H9 (cell line): ENCODE results near the gene C16orf86. TPM values are rescaled to one million over a fixed set of nuclear protein-coding genes. Genes with fewer than 3 reads are reported as not detected.

Experiments
- DNase-seq: peaks from one replicate; pipeline ENCODE4 v3.0.0-alpha.2; 2017
- H2AFZ ChIP-seq: one replicate; pipeline ENCODE4 v1.6.1; 2013; ENCODE audit warnings: mild to moderate bottlenecking, low read length, control low read depth, moderate library complexity
- H2AK5ac ChIP-seq: 2 replicates; pipeline ENCODE4 v1.6.1; 2013; ENCODE audit warnings: low read length, control low read depth, mixed read lengths; ENCODE audit not compliant: insufficient read length
- H2BK120ac ChIP-seq: one replicate; pipeline ENCODE4 v1.6.1; 2013; ENCODE audit warnings: low read depth, mild to moderate bottlenecking, low read length, control low read depth, inconsistent platforms; ENCODE audit not compliant: poor library complexity, severe bottlenecking
- H2BK12ac ChIP-seq: 2 replicates; pipeline ENCODE4 v1.6.1; 2013; ENCODE audit warnings: low read length, control low read depth, mixed read lengths, low read depth; ENCODE audit not compliant: insufficient read length
- H2BK15ac ChIP-seq: 2 replicates; pipeline ENCODE4 v1.6.1; 2013; ENCODE audit warnings: low read depth, low read length, control low read depth
- H2BK20ac ChIP-seq: one replicate; pipeline ENCODE4 v1.6.1; 2013; ENCODE audit warnings: low read depth, mild to moderate bottlenecking, low read length, control low read depth, inconsistent platforms; ENCODE audit not compliant: poor library complexity, severe bottlenecking
- H2BK5ac ChIP-seq: 2 replicates; pipeline ENCODE4 v1.6.1; 2013; ENCODE audit warnings: low read length, control low read depth, mixed read lengths; ENCODE audit not compliant: insufficient read length
- H3K14ac ChIP-seq: 2 replicates; pipeline ENCODE4 v1.6.1; 2013; ENCODE audit warnings: low read length, control low read depth; ENCODE audit not compliant: insufficient read depth
- H3K18ac ChIP-seq: 2 replicates; pipeline ENCODE4 v1.6.1; 2013; ENCODE audit warnings: low read depth, mild to moderate bottlenecking, mixed read lengths, low read length, control low read depth; ENCODE audit not compliant: insufficient read length
- H3K23ac ChIP-seq: 2 replicates; pipeline ENCODE4 v1.6.1; 2013; ENCODE audit warnings: low read length, control low read depth, mixed read lengths, low read depth; ENCODE audit not compliant: insufficient read length
- H3K23me2 ChIP-seq: 2 replicates; pipeline ENCODE4 v1.6.1; 2013; ENCODE audit warnings: low read depth, mild to moderate bottlenecking, mixed read lengths, low read length, control low read depth; ENCODE audit not compliant: insufficient read length, poor library complexity, severe bottlenecking
- H3K27ac ChIP-seq: 2 replicates; pipeline ENCODE4 v1.5.1; 2013; ENCODE audit warnings: low read length, control low read depth, mixed read lengths, low read depth; ENCODE audit not compliant: insufficient read length
- H3K27me3 ChIP-seq: 2 replicates; pipeline ENCODE4 v1.6.1; 2013; ENCODE audit warnings: low read length, control low read depth, inconsistent platforms; ENCODE audit not compliant: insufficient read depth
- H3K4ac ChIP-seq: 2 replicates; pipeline ENCODE4 v1.6.1; 2013; ENCODE audit warnings: low read depth, mild to moderate bottlenecking, control low read depth, inconsistent platforms, low read length, moderate library complexity
- H3K4me1 ChIP-seq: 2 replicates; pipeline ENCODE4 v1.6.1; 2013; ENCODE audit warnings: low read length, control low read depth, inconsistent platforms; ENCODE audit not compliant: insufficient read depth
- H3K4me2 ChIP-seq: 2 replicates; pipeline ENCODE4 v1.6.1; 2013; ENCODE audit warnings: low read length, control low read depth, mixed read lengths; ENCODE audit not compliant: insufficient read length, insufficient read depth
- H3K56ac ChIP-seq: 2 replicates; pipeline ENCODE4 v1.6.1; 2013; ENCODE audit warnings: low read depth, mild to moderate bottlenecking, mixed read lengths, low read length, control low read depth; ENCODE audit not compliant: insufficient read length
- H3K79me1 ChIP-seq: 2 replicates; pipeline ENCODE4 v1.6.1; 2013; ENCODE audit warnings: low read depth, mild to moderate bottlenecking, moderate library complexity, low read length, control low read depth, inconsistent platforms; ENCODE audit not compliant: insufficient read depth, poor library complexity, severe bottlenecking
- H3K79me2 ChIP-seq: 2 replicates; pipeline ENCODE4 v1.6.1; 2013; ENCODE audit warnings: low read length, control low read depth, inconsistent platforms; ENCODE audit not compliant: insufficient read depth
- H3K9ac ChIP-seq: 2 replicates; pipeline ENCODE4 v1.6.1; 2013; ENCODE audit warnings: low read length, control low read depth, mixed read lengths; ENCODE audit not compliant: insufficient read length; ENCODE audit errors: extremely low read depth
- H3K9me3 ChIP-seq: one replicate; pipeline ENCODE4 v1.6.1; 2013; ENCODE audit warnings: low read depth, low read length, inconsistent platforms; ENCODE audit not compliant: control insufficient read depth
- H3T11ph ChIP-seq: one replicate; pipeline ENCODE4 v1.6.1; 2013; ENCODE audit warnings: mild to moderate bottlenecking, low read length, control low read depth, inconsistent platforms
- H4K20me1 ChIP-seq: one replicate; pipeline ENCODE4 v1.6.1; 2013; ENCODE audit not compliant: control insufficient read depth, insufficient read length, insufficient read depth
- H4K5ac ChIP-seq: 2 replicates; pipeline ENCODE4 v1.6.1; 2013; ENCODE audit warnings: low read depth, mild to moderate bottlenecking, mixed read lengths, low read length, control low read depth; ENCODE audit not compliant: insufficient read length
- H4K8ac ChIP-seq: replicated peaks from 2 replicates; pipeline ENCODE4 v1.6.1; 2013; ENCODE audit warnings: low read length, control low read depth, mixed read lengths, low read depth; ENCODE audit not compliant: insufficient read length
- H4K91ac ChIP-seq: 2 replicates; pipeline ENCODE4 v1.6.1; 2013; ENCODE audit warnings: low read depth, mild to moderate bottlenecking, moderate library complexity, mixed read lengths, low read length, control low read depth; ENCODE audit not compliant: insufficient read length
- H3K27ac Mint-ChIP-seq, 3 experiments: 2 replicates in 2 of 3; 3 replicates in 1 of 3; pipeline ENCODE4 v1.8.0; 2020 to 2021; ENCODE audit warnings: mixed read lengths in 3 of 3, mild to moderate bottlenecking in 1 of 3, moderate library complexity in 1 of 3
- H3K27me3 Mint-ChIP-seq: 2 replicates; pipeline ENCODE4 v1.8.0; 2021; ENCODE audit warnings: low read depth, mild to moderate bottlenecking, moderate library complexity, mixed read lengths
- H3K36me3 Mint-ChIP-seq, 3 experiments: 2 replicates in 2 of 3; 3 replicates in 1 of 3; pipeline ENCODE4 v1.8.0; 2020 to 2021; ENCODE audit warnings: low read depth in 3 of 3, mixed read lengths in 3 of 3; ENCODE audit not compliant: insufficient read depth in 1 of 3
- H3K4me1 Mint-ChIP-seq, 2 experiments: 2 replicates each; pipeline ENCODE4 v1.8.0; 2020; ENCODE audit warnings: mixed read lengths in 2 of 2
- H3K4me3 Mint-ChIP-seq, 2 experiments: 2 replicates in 1 of 2; 3 replicates in 1 of 2; pipeline ENCODE4 v1.8.0; 2020 to 2021; ENCODE audit warnings: mild to moderate bottlenecking in 2 of 2, mixed read lengths in 2 of 2, moderate library complexity in 1 of 2
- H3K9me3 Mint-ChIP-seq, 2 experiments: 2 replicates in 1 of 2; 3 replicates in 1 of 2; pipeline ENCODE4 v1.8.0; 2020; ENCODE audit warnings: mild to moderate bottlenecking in 2 of 2, mixed read lengths in 2 of 2, moderate library complexity in 1 of 2
- CTCF ChIP-seq: fragments of 200-600 bp; sonication (generic); conservative IDR thresholded peaks from 3 replicates; pipeline ENCODE4 v1.8.0; 2021; ENCODE audit warnings: antibody characterized with exemption, mild to moderate bottlenecking
- WGBS: extraction: QIAGEN DNeasy Blood & Tissue Kit; methylation state at CpG from one replicate; pipeline ENCODE4 v1.1.7; 2013; ENCODE audit warnings: missing lambda C conversion rate, low lambda C conversion rate, mixed read lengths; ENCODE audit not compliant: insufficient read length; ENCODE audit errors: extremely low coverage; 5-methylcytosine and 5-hydroxymethylcytosine counted together
- total RNA-seq: library from RNA; stranded (reverse); gene quantifications from 2 replicates; pipeline ENCODE4 v1.2.1, GENCODE V29; 2021

The C16orf86 gene
- total RNA-seq, 1 experiment from 2014 or later: 1.5 TPM

- no peak overlapping the region for H3K4ac ChIP-seq
- H3K27me3 ChIP-seq: no peaks in the 10 kb centered on the region
- Mint-ChIP-seq H3K27ac (no peak overlapping the region), H3K4me3 (peak overlapping the region in 1 of 2 experiments; percentile 22; a peak in 1 of 5 replicates), H3K4me1 (peaks cover 7 to 16% of the 10 kb centered on the region in 2 experiments; a peak in 3 of 4 replicates), H3K36me3 (peaks cover 0 to 7% (median 2%) of the 10 kb centered on the region in 3 experiments; a peak in 2 of 7 replicates), H3K27me3 (peaks cover 4% of the 10 kb centered on the region), H3K9me3 (no peaks in the 10 kb centered on the region)
- H3K4me1 ChIP-seq: no peaks in the 10 kb centered on the region
- H3K9me3 ChIP-seq: no peaks in the 10 kb centered on the region
- WGBS: no CpG with 5 or more reads among the region's 6 CpGs
- peaks cover 3% of the 10 kb centered on the region for H3K23me2 ChIP-seq
- no peak overlapping the region for H3K18ac ChIP-seq
- no peak overlapping the region for H3T11ph ChIP-seq
- H4K8ac ChIP-seq: no peak overlapping the region
- H4K5ac ChIP-seq: no peak overlapping the region
- H3K9ac ChIP-seq: no peak overlapping the region
- no peak overlapping the region for H2BK120ac ChIP-seq
- no peak overlapping the region for H2BK15ac ChIP-seq
- H4K91ac ChIP-seq: no peak overlapping the region
- no peak overlapping the region for H2AFZ ChIP-seq
- no peak overlapping the region for H3K56ac ChIP-seq
- no peak overlapping the region for H3K23ac ChIP-seq
- peaks cover 3% of the 10 kb centered on the region for H4K20me1 ChIP-seq
- H3K27ac ChIP-seq: no peak overlapping the region
- H2BK5ac ChIP-seq: no peak overlapping the region
- H3K14ac ChIP-seq: no peak overlapping the region
- no peak overlapping the region for H3K4me2 ChIP-seq
- H2BK20ac ChIP-seq: no peak overlapping the region
- no peak overlapping the region for H2AK5ac ChIP-seq
- no peaks in the 10 kb centered on the region for H3K79me2 ChIP-seq
- no peaks in the 10 kb centered on the region for H3K79me1 ChIP-seq
- 0 out of 3 replicates have a peak, but pooled peaks have one; percentile 19 for TF ChIP-seq CTCF
- no peak for DNase-seq
- no peak overlapping the region for H2BK12ac ChIP-seq
Measured at GRCh38 chr16:67668495-67669157, 2.0 kb downstream of the C16orf86 start.
